ENCODE results near the gene PTPRM.

- TF ChIP-seq, protein P1, sequence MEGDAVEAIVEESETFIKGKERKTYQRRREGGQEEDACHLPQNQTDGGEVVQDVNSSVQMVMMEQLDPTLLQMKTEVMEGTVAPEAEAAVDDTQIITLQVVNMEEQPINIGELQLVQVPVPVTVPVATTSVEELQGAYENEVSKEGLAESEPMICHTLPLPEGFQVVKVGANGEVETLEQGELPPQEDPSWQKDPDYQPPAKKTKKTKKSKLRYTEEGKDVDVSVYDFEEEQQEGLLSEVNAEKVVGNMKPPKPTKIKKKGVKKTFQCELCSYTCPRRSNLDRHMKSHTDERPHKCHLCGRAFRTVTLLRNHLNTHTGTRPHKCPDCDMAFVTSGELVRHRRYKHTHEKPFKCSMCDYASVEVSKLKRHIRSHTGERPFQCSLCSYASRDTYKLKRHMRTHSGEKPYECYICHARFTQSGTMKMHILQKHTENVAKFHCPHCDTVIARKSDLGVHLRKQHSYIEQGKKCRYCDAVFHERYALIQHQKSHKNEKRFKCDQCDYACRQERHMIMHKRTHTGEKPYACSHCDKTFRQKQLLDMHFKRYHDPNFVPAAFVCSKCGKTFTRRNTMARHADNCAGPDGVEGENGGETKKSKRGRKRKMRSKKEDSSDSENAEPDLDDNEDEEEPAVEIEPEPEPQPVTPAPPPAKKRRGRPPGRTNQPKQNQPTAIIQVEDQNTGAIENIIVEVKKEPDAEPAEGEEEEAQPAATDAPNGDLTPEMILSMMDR (optimal IDR thresholded peaks at IDR 0.05 in 1 of 3, IDR thresholded peaks at IDR 0.05 in 1 of 3, conservative IDR thresholded peaks at IDR 0.05 in 1 of 3; ENCODE audit: extremely low read depth in 1 of 3, insufficient read depth in 2 of 3, low read length in 3 of 3), result no peak
- TF ChIP-seq EZH2 (IDR thresholded peaks at IDR 0.05; ENCODE audit: low read length), result no peak
These were observed 304.7 kb downstream of the PTPRM start for GRCh38 chr18:7871560-7872456.
